ENCODE measurements around the gene PAN3. TPM values are rescaled to one million over a fixed set of nuclear protein-coding genes. Genes with fewer than 3 reads are reported as not detected.

PAN3 gene
- total RNA-seq, 1 experiment from 2014 or later, result 46.1 TPM

DNA sequence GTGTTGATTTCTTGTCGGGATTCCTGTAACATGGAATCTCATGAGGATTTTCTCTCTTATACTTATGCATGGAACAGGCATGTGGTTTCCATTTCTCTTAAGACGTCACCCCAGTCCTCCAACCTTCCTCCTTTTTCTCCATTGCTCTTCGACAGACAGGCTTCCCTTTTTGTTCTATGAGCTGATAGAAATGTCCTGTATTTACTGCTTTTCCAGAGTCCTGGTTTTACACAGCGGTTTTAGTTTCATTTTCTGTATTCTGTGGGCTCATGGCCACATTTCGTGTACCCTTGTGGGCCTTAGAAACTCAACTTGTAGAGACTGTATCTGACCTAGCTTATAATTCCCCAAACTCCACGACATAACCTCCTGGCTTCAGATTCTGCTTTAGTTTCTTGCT is 113.1 kb downstream of the PAN3 start:
- Histone ChIP-seq H3K36me3 (ENCODE audit: insufficient read depth, low read length, poor library complexity, severe bottlenecking) (peaks cover 4% of the 10 kb centered on the region), H3K4me1 (ENCODE audit: insufficient read depth, low read length, poor library complexity, severe bottlenecking) (no peaks in the 10 kb centered on the region), H3K27me3 (replicated peaks; ENCODE audit: insufficient read depth, low read depth, low read length, poor library complexity) (no peaks in the 10 kb centered on the region), H3K9me3 (ENCODE audit: low read depth, low read length, poor library complexity, severe bottlenecking) (no peaks in the 10 kb centered on the region), H3K27ac (ENCODE audit: low read depth, low read length, poor library complexity, severe bottlenecking) (no peak overlapping the region), H3K4me3 (ENCODE audit: low read depth, low read length, poor library complexity, severe bottlenecking) (no peak overlapping the region)
- intact Hi-C loops (cut with micrococcal nuclease; ENCODE audit: unreplicated experiment), result no loop called here
- BruUV-seq (replicated peaks), result no TSS peak
- no peak for DNase-seq (ENCODE audit: low spot score)
- CTCF ChIA-PET, result no interaction called here
- POLR2A ChIA-PET (ENCODE audit: low non-redundant PET), result no interaction called here
- TF ChIP-seq, protein P1, sequence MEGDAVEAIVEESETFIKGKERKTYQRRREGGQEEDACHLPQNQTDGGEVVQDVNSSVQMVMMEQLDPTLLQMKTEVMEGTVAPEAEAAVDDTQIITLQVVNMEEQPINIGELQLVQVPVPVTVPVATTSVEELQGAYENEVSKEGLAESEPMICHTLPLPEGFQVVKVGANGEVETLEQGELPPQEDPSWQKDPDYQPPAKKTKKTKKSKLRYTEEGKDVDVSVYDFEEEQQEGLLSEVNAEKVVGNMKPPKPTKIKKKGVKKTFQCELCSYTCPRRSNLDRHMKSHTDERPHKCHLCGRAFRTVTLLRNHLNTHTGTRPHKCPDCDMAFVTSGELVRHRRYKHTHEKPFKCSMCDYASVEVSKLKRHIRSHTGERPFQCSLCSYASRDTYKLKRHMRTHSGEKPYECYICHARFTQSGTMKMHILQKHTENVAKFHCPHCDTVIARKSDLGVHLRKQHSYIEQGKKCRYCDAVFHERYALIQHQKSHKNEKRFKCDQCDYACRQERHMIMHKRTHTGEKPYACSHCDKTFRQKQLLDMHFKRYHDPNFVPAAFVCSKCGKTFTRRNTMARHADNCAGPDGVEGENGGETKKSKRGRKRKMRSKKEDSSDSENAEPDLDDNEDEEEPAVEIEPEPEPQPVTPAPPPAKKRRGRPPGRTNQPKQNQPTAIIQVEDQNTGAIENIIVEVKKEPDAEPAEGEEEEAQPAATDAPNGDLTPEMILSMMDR (conservative IDR thresholded peaks at IDR 0.05; ENCODE audit: low read depth, low read length), result no peak
- no peak for TF ChIP-seq EZH2 (IDR thresholded peaks at IDR 0.05; ENCODE audit: borderline replicate concordance, low read depth, low read length, poor library complexity, severe bottlenecking)

DNA sequence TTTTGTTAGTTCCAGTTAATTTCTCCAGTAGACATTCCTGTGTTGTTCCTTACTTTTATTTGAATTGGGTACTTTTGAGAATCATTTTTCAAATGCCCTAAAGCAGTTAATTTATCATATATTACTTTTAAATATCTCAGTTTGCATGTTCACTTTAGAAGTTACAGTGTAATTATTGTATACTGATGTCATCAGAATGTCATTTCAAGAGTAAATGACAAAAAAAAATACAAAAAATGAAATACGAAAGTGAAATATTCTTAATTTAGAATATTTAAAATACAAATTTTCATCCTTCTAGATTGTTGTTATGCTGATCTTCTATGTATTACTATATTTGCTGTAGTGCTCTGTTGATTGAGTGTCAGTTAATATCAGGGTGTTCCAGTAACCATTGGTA is 114.2 kb downstream of the PAN3 start:
- H3K4me1 ChIP-seq (ENCODE audit: insufficient read depth, low read length, poor library complexity, severe bottlenecking), result no peaks in the 10 kb centered on the region
- H3K9me3 ChIP-seq (ENCODE audit: low read depth, low read length, poor library complexity, severe bottlenecking), result no peaks in the 10 kb centered on the region
- no peaks in the 10 kb centered on the region for H3K27me3 ChIP-seq (replicated peaks; ENCODE audit: insufficient read depth, low read depth, low read length, poor library complexity)
- CTCF ChIA-PET, result no interaction called here
- no TSS peak for BruUV-seq (replicated peaks)
- intact Hi-C loops (cut with micrococcal nuclease; ENCODE audit: unreplicated experiment), result no loop called here
- H3K36me3 ChIP-seq (ENCODE audit: insufficient read depth, low read length, poor library complexity, severe bottlenecking), result peaks cover 14% of the 10 kb centered on the region
- TF ChIP-seq, protein P1 (conservative IDR thresholded peaks at IDR 0.05; ENCODE audit: low read depth, low read length), result no peak
- TF ChIP-seq EZH2 (IDR thresholded peaks at IDR 0.05; ENCODE audit: borderline replicate concordance, low read depth, low read length, poor library complexity, severe bottlenecking), result no peak
- no peak for DNase-seq (ENCODE audit: low spot score)
- no peak overlapping the region for H3K4me3 ChIP-seq (ENCODE audit: low read depth, low read length, poor library complexity, severe bottlenecking)
- POLR2A ChIA-PET (ENCODE audit: low non-redundant PET), result no interaction called here
- no peak overlapping the region for H3K27ac ChIP-seq (ENCODE audit: low read depth, low read length, poor library complexity, severe bottlenecking)

DNA sequence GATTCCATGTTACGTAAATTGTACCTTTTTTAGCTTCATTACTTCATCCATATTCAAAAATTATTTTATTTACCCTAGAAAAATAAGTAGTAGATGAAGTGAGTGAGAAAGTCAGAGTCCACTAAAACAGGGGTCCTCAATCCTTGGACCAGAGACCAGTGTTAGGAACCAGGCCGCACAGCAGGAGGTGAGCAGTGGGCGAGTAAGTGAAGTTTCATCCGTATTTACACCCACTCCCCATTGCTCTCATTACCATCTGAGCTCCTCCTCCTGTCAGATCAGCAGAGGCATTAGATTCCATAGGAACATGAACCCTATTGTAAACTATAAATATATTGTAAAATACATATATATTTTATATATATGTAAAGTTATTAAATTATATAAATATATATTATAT is 119.0 kb downstream of the PAN3 start:
- intact Hi-C loops (cut with micrococcal nuclease; ENCODE audit: unreplicated experiment), result no loop called here
- H3K4me1 ChIP-seq (ENCODE audit: insufficient read depth, low read length, poor library complexity, severe bottlenecking), result no peaks in the 10 kb centered on the region
- ChIA-PET POLR2A (ENCODE audit: low non-redundant PET) (no interaction called here), CTCF (no interaction called here)
- no TSS peak for BruUV-seq (replicated peaks)
- no peaks in the 10 kb centered on the region for H3K27me3 ChIP-seq (replicated peaks; ENCODE audit: insufficient read depth, low read depth, low read length, poor library complexity)
- TF ChIP-seq, protein P1 (conservative IDR thresholded peaks at IDR 0.05; ENCODE audit: low read depth, low read length), result no peak
- no peak for TF ChIP-seq EZH2 (IDR thresholded peaks at IDR 0.05; ENCODE audit: borderline replicate concordance, low read depth, low read length, poor library complexity, severe bottlenecking)
- H3K9me3 ChIP-seq (ENCODE audit: low read depth, low read length, poor library complexity, severe bottlenecking), result no peaks in the 10 kb centered on the region
- no peak for DNase-seq (ENCODE audit: low spot score)
- H3K4me3 ChIP-seq (ENCODE audit: low read depth, low read length, poor library complexity, severe bottlenecking), result no peak overlapping the region
- H3K27ac ChIP-seq (ENCODE audit: low read depth, low read length, poor library complexity, severe bottlenecking), result no peak overlapping the region
- H3K36me3 ChIP-seq (ENCODE audit: insufficient read depth, low read length, poor library complexity, severe bottlenecking), result peaks cover 22% of the 10 kb centered on the region
